ENCODE results near the gene DGLUCY.
A peak's percentile ranks its signal among the peaks of the same experiment; 100 is the strongest.

DGLUCY gene

GRCh38 chr14:91126761-91127160, 12.9 kb downstream of the DGLUCY start:
- TF ChIP-seq, protein P1, sequence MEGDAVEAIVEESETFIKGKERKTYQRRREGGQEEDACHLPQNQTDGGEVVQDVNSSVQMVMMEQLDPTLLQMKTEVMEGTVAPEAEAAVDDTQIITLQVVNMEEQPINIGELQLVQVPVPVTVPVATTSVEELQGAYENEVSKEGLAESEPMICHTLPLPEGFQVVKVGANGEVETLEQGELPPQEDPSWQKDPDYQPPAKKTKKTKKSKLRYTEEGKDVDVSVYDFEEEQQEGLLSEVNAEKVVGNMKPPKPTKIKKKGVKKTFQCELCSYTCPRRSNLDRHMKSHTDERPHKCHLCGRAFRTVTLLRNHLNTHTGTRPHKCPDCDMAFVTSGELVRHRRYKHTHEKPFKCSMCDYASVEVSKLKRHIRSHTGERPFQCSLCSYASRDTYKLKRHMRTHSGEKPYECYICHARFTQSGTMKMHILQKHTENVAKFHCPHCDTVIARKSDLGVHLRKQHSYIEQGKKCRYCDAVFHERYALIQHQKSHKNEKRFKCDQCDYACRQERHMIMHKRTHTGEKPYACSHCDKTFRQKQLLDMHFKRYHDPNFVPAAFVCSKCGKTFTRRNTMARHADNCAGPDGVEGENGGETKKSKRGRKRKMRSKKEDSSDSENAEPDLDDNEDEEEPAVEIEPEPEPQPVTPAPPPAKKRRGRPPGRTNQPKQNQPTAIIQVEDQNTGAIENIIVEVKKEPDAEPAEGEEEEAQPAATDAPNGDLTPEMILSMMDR (IDR thresholded peaks at IDR 0.05; ENCODE audit: insufficient read depth, missing control alignments), result no peak
- FAIRE-seq (no peak), DNase-seq (ENCODE audit: insufficient read length, low spot score) (no peak)

GRCh38 chr14:91127401-91127801, 13.5 kb downstream of the DGLUCY start:
- FAIRE-seq, result no peak
- TF ChIP-seq, protein P1 (IDR thresholded peaks at IDR 0.05; ENCODE audit: insufficient read depth, missing control alignments), result no peak
- DNase-seq (ENCODE audit: insufficient read length, low spot score), result no peak

- TF ChIP-seq, protein P1 (IDR thresholded peaks at IDR 0.05; ENCODE audit: insufficient read depth, missing control alignments), result no peak
These were observed 14.1 kb downstream of the DGLUCY start for GRCh38 chr14:91127924-91128323.

GRCh38 chr14:91128699-91129098, 14.8 kb downstream of the DGLUCY start:
- TF ChIP-seq, protein P1 (IDR thresholded peaks at IDR 0.05; ENCODE audit: insufficient read depth, missing control alignments), result no peak
- FAIRE-seq, result no peak
- DNase-seq (ENCODE audit: insufficient read length, low spot score), result no peak

More at GRCh38 chr14:91127924-91128323, 14.1 kb downstream of the DGLUCY start:
- FAIRE-seq (no peak), DNase-seq (ENCODE audit: insufficient read length, low spot score) (no peak)

DNA sequence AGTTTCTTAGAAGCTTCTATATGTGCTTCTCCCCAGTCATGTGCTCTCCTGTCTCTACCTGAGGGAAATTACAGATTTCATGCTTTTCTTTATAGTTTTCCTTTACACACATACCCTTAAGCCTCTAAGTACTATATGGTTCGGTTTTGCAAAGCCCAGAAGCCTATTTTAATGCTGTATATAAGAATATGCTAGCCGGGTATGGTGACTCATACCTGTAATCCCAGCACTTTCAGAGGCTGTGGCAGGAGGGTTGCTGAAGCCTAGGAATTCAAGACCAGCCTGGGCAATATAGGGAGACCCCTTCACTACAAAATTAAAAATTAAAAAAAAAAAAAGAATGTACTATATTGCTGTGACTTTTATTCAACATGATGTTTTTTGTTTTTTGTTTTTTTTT, 15.4 kb downstream of the DGLUCY start:
- FAIRE-seq (no peak), DNase-seq (ENCODE audit: insufficient read length, low spot score) (no peak)
- TF ChIP-seq, protein P1 (IDR thresholded peaks at IDR 0.05; ENCODE audit: insufficient read depth, missing control alignments), result no peak

DNA sequence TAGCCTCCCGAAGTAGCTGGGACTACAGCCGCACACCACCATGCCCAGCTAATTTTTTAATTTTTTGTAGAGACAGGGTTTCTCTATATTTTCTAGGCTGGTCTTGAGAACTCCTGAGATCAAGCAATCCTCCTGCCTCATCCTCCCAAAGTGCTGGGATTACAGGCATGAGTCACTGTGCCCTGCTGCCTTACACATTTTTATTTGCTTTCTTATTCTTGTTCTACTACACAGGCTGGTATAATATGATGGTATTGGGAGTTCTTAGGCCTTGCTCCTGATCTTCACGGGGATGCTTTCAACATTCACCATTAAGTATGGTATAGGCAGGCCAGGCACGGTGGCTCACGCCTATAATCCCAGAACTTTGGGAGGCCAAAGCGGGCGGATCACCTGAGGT, 21.2 kb downstream of the DGLUCY start:
- DNase-seq (ENCODE audit: insufficient read length, low spot score) (no peak), FAIRE-seq (no peak)
- TF ChIP-seq, protein P1 (IDR thresholded peaks at IDR 0.05; ENCODE audit: insufficient read depth, missing control alignments), result no peak

- no peak for DNase-seq (ENCODE audit: insufficient read length, low spot score)
- no peak for FAIRE-seq
- TF ChIP-seq, protein P1 (IDR thresholded peaks at IDR 0.05; ENCODE audit: insufficient read depth, missing control alignments), result peak; percentile 51
These were observed 24.9 kb downstream of the DGLUCY start for GRCh38 chr14:91138511-91139359.

All from D721Med (cell line).